HG03442 (cell line): ENCODE results near the gene HSPB2.
A peak's percentile ranks its signal among the peaks of the same experiment; 100 is the strongest.
"Not testable (repeated sequence)": the region's sequence is repeated elsewhere in the genome, so short reads cannot be mapped to it uniquely, and the experiment has no call there.

ENCODE experiments used
- ATAC-seq: cut with Tn5 transposase; IDR thresholded peaks from one replicate; pipeline ENCODE4 v1.9.1; 2021; ENCODE audit warnings: mild to moderate bottlenecking, moderate library complexity; ENCODE audit not compliant: unreplicated experiment

Gene HSPB2

DNA sequence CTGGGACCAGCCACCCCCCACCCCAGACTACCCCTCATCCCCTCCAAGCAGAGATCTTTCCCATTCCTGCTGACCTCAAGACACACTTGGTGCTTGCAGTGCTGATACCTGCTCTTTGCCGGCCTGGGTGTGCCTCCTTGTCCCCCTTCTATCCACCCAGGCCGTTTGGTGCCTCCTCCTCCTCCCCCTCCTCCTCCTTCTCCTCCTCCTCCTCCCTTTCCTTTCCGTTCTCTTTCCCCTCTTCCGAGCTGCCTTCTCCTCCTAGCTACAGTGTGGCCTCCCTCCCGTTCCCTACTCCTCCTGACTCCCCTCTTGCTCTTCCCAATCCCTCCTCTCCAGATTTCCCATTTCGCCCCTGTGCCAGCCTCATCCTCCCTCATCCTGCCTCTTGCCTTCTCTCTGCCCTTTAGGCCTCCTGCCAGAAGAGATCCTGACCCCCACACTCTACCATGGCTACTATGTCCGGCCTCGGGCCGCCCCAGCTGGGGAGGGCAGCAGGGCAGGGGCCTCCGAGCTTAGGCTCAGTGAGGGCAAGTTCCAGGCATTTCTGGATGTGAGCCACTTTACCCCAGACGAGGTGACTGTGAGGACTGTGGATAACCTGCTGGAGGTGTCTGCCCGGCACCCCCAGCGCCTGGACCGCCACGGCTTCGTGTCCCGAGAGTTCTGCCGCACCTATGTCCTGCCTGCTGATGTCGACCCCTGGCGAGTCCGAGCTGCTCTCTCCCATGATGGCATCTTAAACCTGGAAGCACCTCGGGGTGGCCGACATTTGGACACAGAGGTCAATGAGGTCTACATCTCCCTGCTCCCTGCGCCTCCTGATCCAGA lies 712 bp downstream of the HSPB2 start:
- no peak for ATAC-seq

DNA sequence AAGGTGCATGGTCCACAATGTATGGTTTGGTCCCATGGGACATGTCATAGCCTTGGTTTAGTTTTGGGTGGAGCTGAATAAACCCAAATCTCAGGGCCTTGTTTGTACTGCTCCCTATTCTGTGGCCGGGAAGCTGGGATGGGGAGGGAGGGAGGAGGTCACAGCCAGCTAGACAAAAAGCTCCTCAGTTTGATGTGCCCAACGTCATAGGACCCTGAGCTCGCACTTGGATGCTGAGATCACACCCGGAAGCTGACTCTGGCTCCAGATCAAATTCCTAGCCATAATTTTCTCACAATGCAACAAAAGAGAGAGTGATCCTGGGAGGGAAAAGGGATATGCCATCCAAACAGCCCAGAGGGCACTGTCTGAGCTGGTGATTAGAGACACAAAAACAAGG lies 1.5 kb downstream of the HSPB2 start:
- no peak for ATAC-seq

DNA sequence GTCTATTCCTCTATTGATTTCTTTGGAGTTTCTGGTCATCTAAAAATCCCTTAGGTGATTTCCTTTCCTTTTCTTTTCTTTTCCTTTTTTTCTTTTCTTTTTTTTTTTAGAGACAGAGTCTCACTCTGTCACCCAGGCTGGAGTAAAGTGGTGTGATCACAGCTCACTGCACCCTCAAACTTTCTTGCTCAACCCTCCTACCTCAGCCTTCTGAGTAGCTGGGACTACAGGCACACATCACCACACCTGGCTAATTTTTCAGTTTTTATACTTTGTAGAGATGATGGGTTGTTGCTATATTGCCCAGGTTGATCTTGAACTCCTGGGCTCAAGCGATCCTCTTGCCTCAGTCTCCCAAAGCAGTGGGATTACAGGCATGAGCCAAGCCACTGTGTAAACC lies 4.2 kb downstream of the HSPB2 start:
- ATAC-seq = no peak

DNA sequence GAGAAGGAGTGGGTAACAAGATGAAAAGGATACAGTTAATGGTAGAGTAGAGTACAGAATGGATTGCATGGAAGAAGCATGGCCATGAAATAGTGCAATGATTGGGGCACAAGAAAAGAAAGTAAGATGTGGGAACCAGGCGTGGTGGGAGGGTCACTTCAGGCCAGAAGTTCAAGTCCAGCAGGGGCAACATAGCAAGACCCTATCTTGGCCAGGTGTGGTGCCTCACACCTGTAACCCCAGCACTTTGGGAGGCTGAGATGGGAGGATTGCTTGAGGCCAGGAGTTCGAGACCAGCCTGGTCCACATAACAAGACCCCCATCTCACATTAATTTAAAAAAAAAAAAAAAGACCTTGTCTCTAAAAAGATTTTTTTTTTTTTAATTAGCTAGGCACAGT lies 4.8 kb downstream of the HSPB2 start:
- ATAC-seq = no peak

DNA sequence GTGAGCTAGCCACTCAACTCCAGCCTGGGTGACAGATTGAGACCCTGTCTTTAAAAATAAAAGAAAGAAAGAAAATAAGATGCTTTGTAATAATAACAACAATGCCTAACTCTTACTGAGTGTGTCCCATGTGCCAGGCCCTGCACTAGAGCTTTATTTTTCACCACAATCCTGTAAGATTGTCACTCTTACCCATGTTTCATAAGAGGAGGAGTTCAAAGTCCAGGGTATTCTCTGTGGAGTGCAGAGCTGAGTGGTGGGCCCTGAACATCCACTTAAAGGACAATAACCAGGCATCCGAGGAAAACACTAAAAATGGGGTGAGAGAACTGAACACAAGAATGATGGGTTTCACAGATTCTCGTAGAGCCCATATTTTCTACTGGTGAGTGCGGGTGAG lies 5.3 kb downstream of the HSPB2 start:
- no peak for ATAC-seq

DNA sequence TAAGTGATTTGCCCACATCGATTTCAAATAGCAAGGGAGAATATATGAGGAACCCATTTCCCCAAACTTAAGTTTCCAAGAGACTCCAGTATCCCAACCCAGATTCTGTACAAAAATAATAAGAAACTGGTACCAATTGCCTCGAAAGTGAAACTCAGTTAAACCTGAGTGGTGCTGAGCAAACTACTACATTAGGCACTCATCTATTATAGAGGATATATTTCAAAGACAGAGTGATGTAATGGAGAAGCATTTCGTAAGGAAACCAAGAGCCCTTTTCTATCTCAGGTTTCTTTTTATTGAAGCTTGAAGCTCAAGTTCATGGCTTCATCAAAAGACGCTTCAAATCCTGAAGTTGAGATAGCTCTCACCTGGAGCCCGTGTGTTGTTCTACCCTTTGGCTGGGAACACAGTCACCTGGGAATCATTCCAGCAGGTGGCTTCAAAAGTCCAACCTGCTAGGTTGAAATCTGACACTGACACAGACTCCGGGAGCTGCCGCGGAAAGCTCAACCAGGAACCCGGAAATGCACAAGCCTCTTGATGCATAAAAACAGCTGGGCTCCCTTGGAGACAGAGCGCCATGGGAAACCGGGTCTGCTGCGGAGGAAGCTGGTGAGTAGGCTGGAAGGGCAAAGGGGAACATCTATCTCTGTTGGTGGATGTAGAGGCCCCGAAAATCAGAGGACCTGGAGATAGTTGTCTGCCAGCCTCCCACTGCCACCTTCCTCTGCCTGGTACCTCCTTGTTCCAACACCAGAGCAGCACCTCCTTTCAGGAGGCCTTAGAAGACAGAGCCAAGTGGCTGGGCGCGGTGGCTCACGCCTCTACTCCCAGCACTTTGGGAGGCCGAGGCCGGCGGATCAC lies 6.1 kb downstream of the HSPB2 start, which contains the start of gene C11orf52:
Gene C11orf52 (plus strand): TSS at position 524 of the 867 bp plus-strand sequence. CDS start 60 bp downstream, at position 584.
- ATAC-seq = no peak

DNA sequence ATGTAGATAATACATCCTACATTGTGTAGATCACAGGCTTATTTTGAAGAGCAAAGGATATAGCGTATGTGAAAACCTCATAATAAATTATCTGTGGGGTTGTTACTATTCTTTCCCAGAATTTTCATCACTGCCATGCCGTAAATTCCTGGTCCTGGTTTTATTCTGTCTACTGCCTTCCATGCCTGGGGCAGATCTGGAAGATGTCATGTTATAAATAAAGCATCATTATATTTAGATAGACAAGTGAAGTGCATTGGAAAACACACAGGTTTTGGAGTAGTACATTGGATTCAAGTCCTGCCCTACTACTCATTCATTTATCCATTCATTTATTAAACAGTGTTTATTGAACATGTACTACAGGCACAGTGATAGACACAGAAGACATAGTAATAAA lies 8.4 kb downstream of the HSPB2 start:
- no peak for ATAC-seq

DNA sequence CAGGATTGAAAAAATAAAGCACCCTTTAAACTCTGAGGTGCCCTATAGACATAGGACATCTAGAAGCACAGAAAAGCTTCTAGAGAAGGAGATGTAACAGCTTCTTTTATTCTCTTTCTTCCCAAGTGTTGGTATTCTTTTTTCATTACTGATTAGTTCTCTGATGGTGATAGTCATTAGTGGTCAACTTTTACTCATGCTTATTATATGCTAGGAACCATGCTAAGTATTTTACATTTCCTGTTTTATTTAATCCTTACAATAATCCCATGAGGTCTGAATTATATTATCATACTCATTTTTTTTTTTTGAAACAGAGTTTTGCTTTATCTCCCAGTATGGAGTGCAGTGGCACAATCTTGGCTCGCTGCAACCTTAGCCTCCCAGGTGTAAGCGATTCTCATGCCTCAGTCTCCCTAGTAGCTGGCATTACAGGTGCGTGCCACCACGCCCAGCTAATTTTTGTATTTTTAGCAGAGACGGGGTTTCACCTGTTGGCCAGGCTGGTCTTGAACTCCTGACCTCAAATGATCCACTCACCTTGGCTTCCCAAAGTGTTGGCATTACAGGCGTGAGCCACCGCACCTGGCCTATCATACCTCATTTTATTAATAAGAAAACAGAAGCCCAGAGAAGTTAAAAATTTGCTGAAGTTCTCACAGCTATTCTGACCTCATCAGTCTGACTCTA lies 9.2 kb downstream of the HSPB2 start:
- no peak for ATAC-seq

DNA sequence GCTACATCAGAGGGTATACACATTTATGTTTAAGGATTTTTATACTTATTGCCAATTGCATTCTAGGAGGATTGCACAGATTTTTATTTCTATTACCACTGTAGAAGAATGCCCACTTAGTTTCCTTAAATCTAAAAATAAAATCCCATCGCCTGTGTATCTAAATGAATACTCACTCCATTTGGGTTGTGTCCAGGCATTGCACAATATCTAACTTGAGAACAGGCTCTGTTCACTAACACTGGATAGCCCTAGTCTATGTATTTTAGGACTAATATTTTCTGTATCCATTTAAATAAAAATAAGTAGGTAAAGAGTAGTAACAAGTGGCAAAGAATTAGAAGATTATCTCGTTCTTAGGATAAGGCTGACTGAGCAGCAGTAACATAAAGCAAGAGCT lies 10.3 kb downstream of the HSPB2 start:
- no peak for ATAC-seq

DNA sequence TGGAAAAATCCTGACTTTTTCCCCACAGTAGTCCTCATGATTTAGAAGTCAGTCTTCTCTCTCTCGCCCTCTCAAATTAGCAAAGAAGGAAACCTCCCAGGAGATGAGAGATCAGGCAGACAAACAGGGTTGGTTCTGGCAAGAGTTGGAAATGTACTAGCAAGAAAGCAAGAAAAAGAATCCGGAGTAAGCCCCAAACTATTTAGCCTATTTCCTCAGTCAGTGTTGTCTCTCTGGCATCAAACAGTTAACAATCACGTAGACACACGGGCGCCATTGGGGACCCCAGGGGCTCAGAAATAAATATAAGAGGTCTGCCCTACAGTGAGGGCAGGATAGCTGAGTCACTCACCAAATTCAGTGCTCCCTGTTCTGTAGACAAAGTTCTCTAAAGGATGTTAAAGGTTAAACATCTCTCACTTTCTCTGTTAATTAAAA lies 10.8 kb downstream of the HSPB2 start:
- no peak for ATAC-seq

DNA sequence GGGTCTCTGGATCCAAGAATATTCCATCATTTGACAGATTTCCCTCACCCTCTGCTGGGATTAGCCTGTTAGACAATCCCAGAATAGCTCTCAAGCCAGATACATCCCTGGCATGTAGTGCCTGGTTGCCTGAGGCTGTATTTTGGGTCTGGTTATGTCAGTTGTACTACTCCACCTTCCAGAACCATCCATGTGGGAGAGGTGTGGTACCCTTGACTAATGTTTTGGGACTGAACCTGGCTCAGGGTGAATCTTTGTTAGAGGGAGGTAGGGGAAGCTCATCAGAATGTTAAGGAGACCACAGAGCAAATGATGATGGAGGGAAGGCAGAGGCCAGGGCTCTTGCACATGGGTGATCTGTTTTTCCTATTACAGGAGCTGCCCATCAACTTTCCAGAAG lies 11.4 kb downstream of the HSPB2 start:
- no peak for ATAC-seq

DNA sequence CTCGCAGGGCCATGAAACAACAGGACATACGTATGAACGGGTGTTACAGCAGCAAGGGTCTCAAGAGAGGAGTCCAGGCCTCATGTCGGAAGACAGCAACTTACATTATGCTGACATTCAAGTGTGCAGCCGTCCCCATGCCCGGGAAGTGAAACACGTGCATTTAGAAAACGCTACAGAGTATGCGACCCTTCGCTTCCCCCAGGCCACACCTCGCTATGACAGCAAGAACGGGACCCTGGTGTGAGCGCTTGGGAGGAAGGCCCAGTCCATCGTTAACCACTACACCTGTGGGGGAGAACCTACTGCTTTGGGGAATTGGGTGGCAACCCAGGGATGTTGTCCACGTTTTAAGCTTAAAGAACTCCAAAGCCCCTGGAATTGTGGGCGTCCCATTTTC lies 13.4 kb downstream of the HSPB2 start:
- ATAC-seq = no peak

DNA sequence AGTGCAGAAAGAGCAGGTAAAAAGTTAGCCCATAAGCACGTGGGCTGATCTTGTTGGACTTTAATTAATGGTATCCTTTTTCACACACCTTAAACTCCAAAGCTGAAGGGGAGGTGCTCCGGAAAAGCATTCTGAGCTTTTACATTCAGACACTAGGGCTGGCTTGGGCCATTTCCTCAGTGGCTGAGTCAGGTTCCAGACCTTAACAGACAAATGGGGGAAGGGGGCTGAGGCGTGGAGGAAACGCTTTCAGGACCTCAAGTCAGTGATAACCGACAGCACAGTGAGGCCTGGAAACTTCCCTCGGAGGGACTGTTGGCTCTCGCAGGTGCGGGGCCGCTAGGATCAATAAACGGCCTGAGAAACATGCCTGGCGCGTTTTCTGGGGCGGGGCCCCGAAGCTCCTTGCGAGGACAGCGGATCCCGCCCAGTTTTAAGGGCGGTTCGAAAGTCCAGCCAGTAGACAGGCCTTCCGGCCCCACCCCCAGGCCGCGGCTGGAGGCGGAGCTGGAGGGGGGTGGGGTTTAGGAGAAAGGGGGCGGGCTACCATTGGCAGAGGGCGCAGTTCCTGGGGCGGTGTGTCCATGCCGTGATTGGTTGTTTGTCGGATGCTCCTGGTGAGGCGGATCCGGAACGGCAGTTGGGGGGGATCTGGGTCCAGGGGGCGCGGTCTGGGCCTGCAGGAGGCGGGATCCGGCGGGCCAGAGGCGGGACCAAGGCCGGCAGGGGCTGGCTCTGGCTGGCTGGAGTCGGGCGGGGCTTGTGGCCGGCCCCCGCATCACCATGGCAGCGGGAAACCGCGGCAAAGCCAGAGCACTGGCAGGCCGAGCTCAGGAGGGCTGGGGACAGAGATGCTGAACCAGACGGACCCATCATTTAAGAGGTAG lies 14.2 kb downstream of the HSPB2 start:
- ATAC-seq = peak; percentile 91

DNA sequence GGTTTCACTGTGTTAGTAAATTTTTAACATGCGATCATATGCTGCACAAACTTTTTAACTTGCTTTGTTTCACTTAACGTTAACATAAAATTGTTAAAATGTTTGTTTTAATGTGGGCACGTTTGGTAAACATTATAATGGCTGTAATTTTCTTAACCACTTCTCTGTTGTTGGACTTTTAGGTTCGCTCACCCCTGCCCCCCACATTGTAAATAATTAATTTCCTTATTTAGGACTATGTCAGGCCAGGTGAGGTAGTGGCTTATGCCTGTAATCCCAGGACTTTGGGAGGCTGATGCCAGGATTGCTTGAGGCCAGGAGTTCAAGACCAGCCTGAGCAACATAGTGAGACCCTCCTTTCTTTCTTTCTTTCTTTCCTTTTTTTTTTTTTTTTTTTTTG lies 17.9 kb downstream of the HSPB2 start:
- no peak for ATAC-seq

DNA sequence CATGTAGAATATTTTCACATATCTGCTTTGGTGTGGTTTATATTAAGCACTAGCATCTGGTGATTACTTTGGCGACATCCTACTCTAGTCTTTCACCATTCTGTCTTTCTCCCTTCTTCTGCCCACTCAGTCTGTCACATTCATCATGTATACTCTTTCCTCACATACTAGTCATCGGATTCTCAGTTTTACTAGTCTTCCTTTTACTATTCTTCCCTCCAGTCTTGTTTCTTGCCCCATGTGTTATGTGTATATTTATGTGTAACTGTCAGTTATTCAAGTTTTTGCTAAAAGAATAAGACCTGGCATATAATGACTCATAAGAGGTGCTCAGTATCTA lies 20.0 kb downstream of the HSPB2 start:
- ATAC-seq = no peak

DNA sequence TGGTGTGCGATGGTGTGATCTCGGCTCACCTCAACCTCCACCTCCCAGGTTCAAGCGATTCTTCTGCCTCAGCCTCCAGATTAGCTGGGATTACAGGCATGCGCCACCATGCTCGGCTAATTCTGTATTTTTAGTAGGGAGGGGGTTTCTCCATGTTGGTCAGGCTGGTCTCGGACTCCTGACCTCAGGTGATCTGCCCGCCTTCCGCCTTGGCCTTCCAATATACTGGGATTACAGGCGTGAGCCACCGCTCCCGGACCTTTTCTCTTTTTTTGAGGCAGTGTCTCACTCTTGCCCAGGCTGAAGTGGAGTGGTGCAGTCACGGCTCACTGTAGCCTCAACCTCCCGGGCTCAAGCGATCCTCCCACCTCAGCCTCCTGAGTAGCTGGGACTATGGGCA lies 20.6 kb downstream of the HSPB2 start:
- not testable (repeated sequence) for ATAC-seq

DNA sequence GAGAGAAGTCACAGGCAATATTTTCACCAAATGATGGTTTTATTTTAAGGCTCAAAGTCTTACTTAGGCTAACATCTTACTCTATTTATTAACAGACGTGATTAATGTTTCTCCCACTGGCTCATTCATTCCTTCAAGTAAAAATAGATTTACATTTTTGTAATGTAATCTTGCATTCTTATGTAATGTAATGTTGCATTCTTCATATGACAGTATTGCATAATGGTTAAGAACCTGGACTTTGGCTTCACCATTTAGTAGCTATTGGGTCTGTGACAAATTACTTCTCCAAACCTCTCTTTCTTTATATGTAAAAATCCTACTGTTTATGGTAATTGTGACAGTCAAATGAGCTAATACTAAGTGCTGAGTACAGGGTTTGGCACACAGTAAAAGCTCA lies 21.3 kb downstream of the HSPB2 start:
- ATAC-seq = no peak

DNA sequence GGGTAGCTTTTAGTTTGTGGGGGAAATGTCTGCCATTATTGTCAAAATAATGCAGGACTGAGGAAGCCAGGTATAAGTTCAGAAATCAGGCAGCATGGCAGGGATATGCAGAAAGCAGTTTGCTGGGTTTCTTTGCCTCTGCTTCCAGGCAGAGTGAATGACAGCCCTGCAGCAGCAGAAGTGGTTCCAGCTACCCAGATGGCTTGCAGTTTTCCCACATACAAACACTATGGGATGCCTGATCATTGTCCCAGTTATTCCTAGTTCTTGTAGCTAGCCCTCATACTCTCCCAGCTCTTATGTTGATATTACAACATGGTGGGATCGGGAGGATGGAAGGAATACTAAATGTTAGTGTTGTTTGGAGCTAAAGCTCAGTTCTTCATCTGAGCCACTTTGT lies 21.8 kb downstream of the HSPB2 start:
- ATAC-seq = no peak

DNA sequence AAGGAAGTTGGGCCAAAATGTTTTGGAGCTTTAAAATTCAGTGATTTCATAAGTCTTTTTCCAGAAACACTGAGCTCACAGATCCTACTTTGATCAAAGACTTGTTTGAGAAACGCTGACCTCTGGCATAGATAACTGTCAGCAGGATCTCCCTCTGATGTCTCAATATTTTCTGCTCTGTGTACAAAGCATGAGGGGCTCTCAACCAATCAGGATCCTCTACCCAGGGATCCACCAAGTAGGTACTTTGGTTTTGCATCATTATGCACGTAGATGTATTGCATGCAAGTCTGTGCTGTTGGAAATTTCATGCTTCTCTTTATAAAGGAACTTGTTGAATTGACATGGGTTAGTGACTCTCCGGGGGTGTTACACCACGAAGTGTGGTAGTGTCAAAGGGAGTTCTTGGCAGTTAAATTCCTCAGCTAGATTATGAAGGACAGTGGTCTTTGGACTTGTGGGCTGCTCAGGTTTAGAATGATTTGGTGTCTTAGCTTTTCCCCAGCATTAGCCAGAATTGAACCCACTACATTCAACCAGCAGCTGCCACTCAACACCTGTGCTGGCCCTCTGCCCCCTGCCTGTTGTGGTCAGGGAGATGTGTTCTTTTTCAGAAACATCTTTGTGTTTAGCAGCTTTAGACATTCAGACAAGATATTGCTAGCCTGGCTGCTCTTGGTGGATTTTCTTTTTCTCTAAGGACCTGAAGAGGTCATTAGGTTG lies 22.9 kb downstream of the HSPB2 start:
- no peak for ATAC-seq

DNA sequence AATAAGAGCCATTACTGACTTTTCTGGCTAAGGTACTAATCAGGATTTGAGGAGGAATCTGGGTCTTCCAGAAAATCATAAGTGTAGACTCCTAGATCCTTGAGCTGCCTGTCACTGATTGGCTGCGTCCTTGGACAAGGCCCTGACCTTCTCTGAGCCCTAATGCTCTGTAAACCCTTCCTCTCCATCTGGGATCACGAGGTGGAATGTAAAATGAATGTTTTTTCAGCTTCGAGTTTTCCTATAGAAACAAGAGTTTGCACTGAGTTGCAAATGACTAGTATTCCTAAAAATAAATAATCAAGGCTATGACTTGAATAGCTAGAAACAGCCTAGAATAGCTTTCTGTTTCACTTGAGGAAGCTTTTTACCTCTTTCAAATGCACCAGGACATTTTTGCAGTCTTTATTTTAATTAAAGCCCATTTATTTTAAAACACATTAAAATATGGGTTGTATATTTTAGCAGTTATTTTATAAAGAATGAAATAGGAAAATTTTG lies 23.6 kb downstream of the HSPB2 start:
- no peak for ATAC-seq
